ENCODE results near the gene TMED1.
"Not testable (repeated sequence)": the region's sequence is repeated elsewhere in the genome, so short reads cannot be mapped to it uniquely, and the experiment has no call there.

The TMED1 gene

DNA sequence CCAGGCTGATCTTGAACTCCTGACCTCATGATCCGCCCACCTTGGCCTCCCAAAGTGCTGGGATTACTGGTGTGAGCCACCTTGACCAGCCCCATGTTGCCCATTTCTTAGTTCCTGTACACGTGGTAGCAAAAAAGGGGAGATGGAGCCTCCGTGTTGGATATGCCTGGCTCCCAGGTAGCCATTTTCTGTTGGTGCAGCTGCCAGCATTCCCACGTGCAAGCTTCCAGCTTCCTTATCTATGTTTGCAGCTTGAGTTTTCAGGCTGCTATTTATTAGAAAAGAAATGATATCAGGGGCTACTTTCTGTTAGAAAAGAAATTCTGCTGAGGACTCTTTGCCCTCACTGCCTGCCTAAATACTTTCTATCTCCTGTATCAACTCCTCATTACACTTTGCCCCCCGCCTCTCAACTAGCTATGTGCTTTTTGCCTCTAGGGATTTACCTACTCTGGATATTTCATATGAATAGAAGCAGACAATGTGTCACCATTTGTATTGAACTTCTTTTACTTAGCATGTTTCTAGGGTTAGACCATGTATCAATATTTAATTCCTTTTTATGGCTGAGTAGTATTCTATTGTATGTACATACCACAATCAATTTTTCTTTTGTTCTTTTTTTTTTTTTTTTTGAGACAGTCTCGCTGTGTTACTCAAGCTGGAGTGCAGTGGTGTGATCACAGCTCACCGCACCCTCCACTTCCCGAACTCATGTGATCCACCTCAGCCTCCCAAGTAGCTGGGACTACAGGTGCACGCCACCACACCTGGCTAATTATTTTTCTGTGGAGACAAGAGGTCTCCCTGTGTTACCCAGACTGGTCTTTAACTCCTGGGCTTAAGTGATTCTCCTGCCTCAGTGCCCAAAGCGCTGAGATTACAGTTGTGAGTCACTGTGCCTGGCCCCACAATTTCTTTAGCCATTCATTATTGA is 3.4 kb upstream of the TMED1 start:
- no peaks in the 10 kb centered on the region for H3K27me3 ChIP-seq (replicated peaks in 2 of 5; ENCODE audit: control insufficient read depth in 4 of 5, insufficient read depth in 5 of 5, low read length in 4 of 5)
- peak in 2 of 3 donors; percentile 19 to 53 for DNase-seq
- H3K9me3 ChIP-seq (ENCODE audit: control extremely low read depth in 1 of 5, control insufficient read depth in 4 of 5, insufficient read depth in 2 of 5, low read depth in 1 of 5, low read length in 4 of 5), result peaks cover 0 to 3% (median 0%) of the 10 kb centered on the region in 5 experiments
- H3K36me3 ChIP-seq (ENCODE audit: control insufficient read depth in 4 of 4, insufficient read depth in 4 of 4, low read length in 3 of 4), result peaks cover 0 to 6% (median 0%) of the 10 kb centered on the region in 4 experiments
- ChIA-PET POLR2A (no interaction called here), CTCF (interaction anchor here (0.8 to 1.4 kb wide), 7 partner anchors 11 to 124 kb away, joined by 3 to 5 read pairs (median 3); no protein-coding TSS in a partner anchor)
- no peak overlapping the region for H3K27ac ChIP-seq (ENCODE audit: insufficient read depth in 1 of 2, low read depth in 1 of 2, low read length in 2 of 2, poor library complexity in 1 of 2, severe bottlenecking in 2 of 2)
- H3K4me1 ChIP-seq (ENCODE audit: control extremely low read depth in 1 of 4, control insufficient read depth in 4 of 4, insufficient read depth in 4 of 4, low read length in 3 of 4), result peaks cover 0 to 15% (median 14%) of the 10 kb centered on the region in 4 experiments
- WGBS (ENCODE audit: insufficient coverage), result 70% methylated on average over 8 of the region's 10 CpGs
- no peak overlapping the region for H3K4me3 ChIP-seq (ENCODE audit: control insufficient read depth in 1 of 7, extremely low read depth in 1 of 7, insufficient read depth in 4 of 7, low read depth in 2 of 7, low read length in 6 of 7)

DNA sequence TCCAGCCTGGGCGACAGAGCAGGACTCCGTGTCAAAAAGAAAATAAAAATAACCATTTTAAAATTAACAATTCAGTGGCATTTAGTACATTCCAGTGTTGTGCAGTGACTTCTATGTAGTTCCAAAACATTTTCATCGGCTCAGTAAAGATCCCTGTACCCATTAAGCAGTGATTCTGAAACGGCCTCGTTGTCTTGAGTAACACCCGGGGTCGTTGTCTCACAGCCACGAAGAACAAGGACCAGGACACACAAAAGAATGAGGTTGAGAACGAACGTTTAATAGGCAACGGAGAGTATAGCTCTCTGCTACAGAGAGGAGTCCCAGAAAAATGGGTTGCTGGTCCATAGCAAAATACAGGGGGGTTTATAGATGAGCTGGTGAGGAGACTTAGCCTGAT is 2.4 kb upstream of the TMED1 start:
- H3K36me3 ChIP-seq (ENCODE audit: control insufficient read depth in 4 of 4, insufficient read depth in 4 of 4, low read length in 3 of 4), result peaks cover 0 to 11% (median 4%) of the 10 kb centered on the region in 4 experiments
- H3K9me3 ChIP-seq (ENCODE audit: control extremely low read depth in 1 of 5, control insufficient read depth in 4 of 5, insufficient read depth in 2 of 5, low read depth in 1 of 5, low read length in 4 of 5), result peaks cover 0 to 3% (median 0%) of the 10 kb centered on the region in 5 experiments
- WGBS (ENCODE audit: insufficient coverage), result 98% methylated on average over 11 of the region's 11 CpGs
- DNase-seq, result no peak
- H3K27me3 ChIP-seq (replicated peaks in 2 of 5; ENCODE audit: control insufficient read depth in 4 of 5, insufficient read depth in 5 of 5, low read length in 4 of 5), result no peaks in the 10 kb centered on the region
- ChIA-PET POLR2A (no interaction called here), CTCF (interaction anchor here (0.6 to 1.9 kb wide), 6 partner anchors 8 to 28 kb away, joined by 3 to 6 read pairs (median 4); no protein-coding TSS in a partner anchor)
- H3K4me3 ChIP-seq (ENCODE audit: control insufficient read depth in 1 of 7, extremely low read depth in 1 of 7, insufficient read depth in 4 of 7, low read depth in 2 of 7, low read length in 6 of 7), result no peak overlapping the region
- peaks cover 0 to 15% (median 14%) of the 10 kb centered on the region in 4 experiments for H3K4me1 ChIP-seq (ENCODE audit: control extremely low read depth in 1 of 4, control insufficient read depth in 4 of 4, insufficient read depth in 4 of 4, low read length in 3 of 4)
- H3K27ac ChIP-seq (ENCODE audit: insufficient read depth in 1 of 2, low read depth in 1 of 2, low read length in 2 of 2, poor library complexity in 1 of 2, severe bottlenecking in 2 of 2), result no peak overlapping the region

DNA sequence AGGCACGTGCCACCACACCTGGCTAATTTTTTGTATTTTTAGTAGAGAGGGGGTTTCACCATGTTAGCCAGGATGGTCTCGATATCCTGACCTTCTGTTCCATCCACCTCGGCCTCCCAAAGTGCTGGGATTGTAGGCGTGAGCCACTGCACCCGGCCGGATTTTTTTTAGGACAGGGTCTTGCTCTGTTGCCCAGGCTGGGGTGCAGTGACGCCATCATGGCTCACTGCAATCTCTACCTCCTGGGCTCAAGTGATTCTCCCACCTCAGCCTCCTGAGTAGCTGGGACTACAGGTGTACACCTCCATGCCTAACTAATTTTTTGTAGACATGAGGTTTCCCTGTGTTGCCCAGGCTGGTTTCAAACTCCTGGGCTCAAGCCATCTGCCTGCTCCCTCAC is 1.6 kb upstream of the TMED1 start:
- H3K27me3 ChIP-seq (replicated peaks in 2 of 5; ENCODE audit: control insufficient read depth in 4 of 5, insufficient read depth in 5 of 5, low read length in 4 of 5); POLR2A ChIA-PET; H3K27ac ChIP-seq (ENCODE audit: insufficient read depth in 1 of 2, low read depth in 1 of 2, low read length in 2 of 2, poor library complexity in 1 of 2, severe bottlenecking in 2 of 2); H3K4me3 ChIP-seq (ENCODE audit: control insufficient read depth in 1 of 7, extremely low read depth in 1 of 7, insufficient read depth in 4 of 7, low read depth in 2 of 7, low read length in 6 of 7); H3K9me3 ChIP-seq (ENCODE audit: control extremely low read depth in 1 of 5, control insufficient read depth in 4 of 5, insufficient read depth in 2 of 5, low read depth in 1 of 5, low read length in 4 of 5); DNase-seq: not testable (repeated sequence)
- Histone ChIP-seq H3K4me1 (ENCODE audit: control extremely low read depth in 1 of 4, control insufficient read depth in 4 of 4, insufficient read depth in 4 of 4, low read length in 3 of 4) (peaks cover 0 to 15% (median 14%) of the 10 kb centered on the region in 4 experiments), H3K36me3 (ENCODE audit: control insufficient read depth in 4 of 4, insufficient read depth in 4 of 4, low read length in 3 of 4) (peaks cover 6 to 18% (median 9%) of the 10 kb centered on the region in 4 experiments)
- CTCF ChIA-PET, result interaction anchor here (0.6 to 2.8 kb wide), 6 partner anchors 8 to 120 kb away, joined by 3 to 18 read pairs (median 4); partner anchors contain the start of gene DNM2
- WGBS (ENCODE audit: insufficient coverage), result 97% methylated on average over 6 of the region's 7 CpGs

DNA sequence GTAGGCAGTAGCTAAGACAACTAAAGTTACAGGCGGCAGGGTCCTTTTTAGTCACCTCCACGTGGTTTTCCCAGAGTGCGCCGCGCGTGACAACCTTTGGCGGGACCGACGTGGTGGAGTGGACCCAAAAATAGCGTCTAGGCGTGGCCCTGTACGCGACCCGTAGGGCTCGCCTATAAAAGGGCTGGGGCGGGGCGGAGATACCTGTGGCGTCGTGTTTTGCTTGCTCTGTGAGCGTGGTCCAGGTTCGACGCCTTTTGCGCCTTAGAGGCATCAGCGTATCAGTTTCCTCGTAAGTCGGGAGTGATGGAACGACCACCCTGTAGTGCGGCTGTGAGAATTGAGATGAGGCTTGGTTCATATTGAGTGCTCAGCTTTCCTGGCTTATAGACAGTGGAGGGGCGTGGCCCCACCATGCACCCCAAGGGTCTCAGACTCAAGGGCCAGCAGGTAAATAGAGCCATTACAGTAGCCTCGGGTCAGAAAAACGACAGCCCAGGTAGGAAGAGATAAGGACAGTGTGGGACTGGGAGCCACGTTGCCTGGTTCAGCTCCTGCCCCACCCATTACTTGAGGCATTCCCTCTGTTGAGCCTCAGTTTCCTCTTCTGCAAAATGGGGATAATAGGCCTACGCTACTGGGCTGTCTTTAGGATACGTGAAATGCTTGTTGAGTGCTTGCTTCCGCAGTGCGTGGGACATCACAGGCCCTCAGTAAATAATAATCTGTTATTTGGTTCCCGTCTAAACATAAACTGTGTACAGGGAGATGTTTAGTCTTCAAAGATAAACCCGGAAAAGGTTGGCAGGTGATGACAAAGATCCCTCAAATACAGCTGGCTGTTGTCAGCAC is 693 bp upstream of the TMED1 start:
- Histone ChIP-seq H3K36me3 (ENCODE audit: control insufficient read depth in 4 of 4, insufficient read depth in 4 of 4, low read length in 3 of 4) (peaks cover 8 to 28% (median 16%) of the 10 kb centered on the region in 4 experiments), H3K27ac (ENCODE audit: insufficient read depth in 1 of 2, low read depth in 1 of 2, low read length in 2 of 2, poor library complexity in 1 of 2, severe bottlenecking in 2 of 2) (peak overlapping the region; percentile 99 to 100), H3K9me3 (ENCODE audit: control extremely low read depth in 1 of 5, control insufficient read depth in 4 of 5, insufficient read depth in 2 of 5, low read depth in 1 of 5, low read length in 4 of 5) (peaks cover 0 to 3% (median 0%) of the 10 kb centered on the region in 5 experiments), H3K27me3 (replicated peaks in 2 of 5; ENCODE audit: control insufficient read depth in 4 of 5, insufficient read depth in 5 of 5, low read length in 4 of 5) (no peaks in the 10 kb centered on the region), H3K4me3 (ENCODE audit: control insufficient read depth in 1 of 7, extremely low read depth in 1 of 7, insufficient read depth in 4 of 7, low read depth in 2 of 7, low read length in 6 of 7) (peak overlapping the region in 6 of 7 experiments; percentile 74 to 90 (median 80)), H3K4me1 (ENCODE audit: control extremely low read depth in 1 of 4, control insufficient read depth in 4 of 4, insufficient read depth in 4 of 4, low read length in 3 of 4) (peaks cover 0 to 15% (median 14%) of the 10 kb centered on the region in 4 experiments)
- peak; percentile 87 to 94 (median 93) for DNase-seq
- ChIA-PET CTCF (interaction anchor here (0.7 to 2.8 kb wide), 13 partner anchors 9 to 136 kb away, joined by 3 to 18 read pairs (median 5); partner anchors contain the start of genes DNM2 and QTRT1), POLR2A (interaction anchor here (1.0 to 1.4 kb wide), 3 partner anchors 35 to 413 kb away, joined by 3 to 8 read pairs (median 4); partner anchors contain the start of genes CARM1 and DNM2)
- WGBS (ENCODE audit: insufficient coverage), result 34% methylated on average over 23 of the region's 38 CpGs

DNA sequence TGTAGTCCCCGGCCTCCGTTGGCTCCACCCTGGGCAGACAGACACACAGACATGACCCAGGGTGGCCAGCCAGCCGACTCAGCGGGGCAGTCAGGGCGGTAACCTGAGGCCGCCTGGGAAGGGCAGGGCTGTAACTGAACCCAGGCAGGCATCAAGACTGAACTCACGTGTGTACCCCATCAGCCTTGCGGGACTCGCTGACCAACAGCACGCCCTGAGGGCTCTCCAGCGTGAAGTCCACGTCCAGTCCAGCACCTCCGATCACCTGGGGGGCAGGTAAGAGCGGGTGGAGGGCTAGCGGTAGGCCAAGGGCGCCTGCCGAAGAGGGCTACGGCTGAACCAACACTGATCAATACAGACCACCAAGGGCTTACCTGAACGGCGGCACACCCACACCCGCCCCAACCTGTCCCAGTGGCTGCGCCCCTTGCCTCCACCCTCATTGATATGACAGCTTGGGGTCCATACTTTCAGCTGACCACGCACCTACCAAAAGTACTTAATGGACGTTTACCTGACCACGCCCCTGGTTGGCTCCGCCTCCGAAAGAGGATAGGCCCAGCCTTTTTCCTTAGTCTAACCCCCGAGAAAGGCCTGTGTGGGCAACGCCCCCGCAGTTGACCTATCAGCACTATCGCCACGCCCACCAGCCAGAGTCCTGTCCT is 791 bp downstream of the TMED1 start:
- POLR2A ChIA-PET, result interaction anchor here (0.7 to 1.4 kb wide), 3 partner anchors 12 to 133 kb away, joined by 4 to 8 read pairs (median 4); partner anchors contain the start of gene DNM2
- no peak for DNase-seq
- CTCF ChIA-PET, result interaction anchor here (0.8 to 2.8 kb wide), 9 partner anchors 8 to 135 kb away, joined by 3 to 18 read pairs (median 5); partner anchors contain the start of gene QTRT1
- Histone ChIP-seq H3K4me3 (ENCODE audit: control insufficient read depth in 1 of 7, extremely low read depth in 1 of 7, insufficient read depth in 4 of 7, low read depth in 2 of 7, low read length in 6 of 7) (peak overlapping the region in 5 of 7 experiments; percentile 34 to 90 (median 82)), H3K36me3 (ENCODE audit: control insufficient read depth in 4 of 4, insufficient read depth in 4 of 4, low read length in 3 of 4) (peaks cover 9 to 42% (median 24%) of the 10 kb centered on the region in 4 experiments), H3K4me1 (ENCODE audit: control extremely low read depth in 1 of 4, control insufficient read depth in 4 of 4, insufficient read depth in 4 of 4, low read length in 3 of 4) (peaks cover 0 to 15% (median 14%) of the 10 kb centered on the region in 4 experiments), H3K9me3 (ENCODE audit: control extremely low read depth in 1 of 5, control insufficient read depth in 4 of 5, insufficient read depth in 2 of 5, low read depth in 1 of 5, low read length in 4 of 5) (peaks cover 0 to 3% (median 0%) of the 10 kb centered on the region in 5 experiments), H3K27ac (ENCODE audit: insufficient read depth in 1 of 2, low read depth in 1 of 2, low read length in 2 of 2, poor library complexity in 1 of 2, severe bottlenecking in 2 of 2) (peak overlapping the region in 1 of 2 experiments; percentile 100), H3K27me3 (replicated peaks in 2 of 5; ENCODE audit: control insufficient read depth in 4 of 5, insufficient read depth in 5 of 5, low read length in 4 of 5) (no peaks in the 10 kb centered on the region)
- WGBS (ENCODE audit: insufficient coverage), result 84% methylated on average over 20 of the region's 32 CpGs

DNA sequence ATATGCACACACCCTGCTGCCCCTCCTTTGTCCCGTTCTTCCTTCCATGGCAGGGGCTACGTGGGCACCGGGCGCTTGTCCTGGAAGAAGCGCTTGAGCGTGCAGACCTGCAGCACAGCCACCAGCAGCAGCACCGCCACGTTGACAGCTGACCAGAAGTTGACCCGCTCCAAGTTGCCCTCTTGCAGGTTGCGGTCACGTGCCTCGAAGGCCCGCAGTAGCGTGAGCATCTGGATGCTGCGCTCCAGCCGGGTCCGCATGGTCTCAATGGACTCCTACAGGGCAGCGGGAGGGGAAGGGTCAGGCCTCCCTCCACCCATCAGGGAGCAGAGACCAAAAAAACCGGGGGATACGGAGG is 3.1 kb downstream of the TMED1 start:
- Histone ChIP-seq H3K36me3 (ENCODE audit: control insufficient read depth in 4 of 4, insufficient read depth in 4 of 4, low read length in 3 of 4) (peaks cover 13 to 56% (median 35%) of the 10 kb centered on the region in 4 experiments), H3K27ac (ENCODE audit: insufficient read depth in 1 of 2, low read depth in 1 of 2, low read length in 2 of 2, poor library complexity in 1 of 2, severe bottlenecking in 2 of 2) (no peak overlapping the region), H3K27me3 (replicated peaks in 2 of 5; ENCODE audit: control insufficient read depth in 4 of 5, insufficient read depth in 5 of 5, low read length in 4 of 5) (no peaks in the 10 kb centered on the region), H3K4me1 (ENCODE audit: control extremely low read depth in 1 of 4, control insufficient read depth in 4 of 4, insufficient read depth in 4 of 4, low read length in 3 of 4) (peaks cover 0 to 15% (median 14%) of the 10 kb centered on the region in 4 experiments), H3K9me3 (ENCODE audit: control extremely low read depth in 1 of 5, control insufficient read depth in 4 of 5, insufficient read depth in 2 of 5, low read depth in 1 of 5, low read length in 4 of 5) (peaks cover 0 to 3% (median 0%) of the 10 kb centered on the region in 5 experiments), H3K4me3 (ENCODE audit: control insufficient read depth in 1 of 7, extremely low read depth in 1 of 7, insufficient read depth in 4 of 7, low read depth in 2 of 7, low read length in 6 of 7) (no peak overlapping the region)
- DNase-seq, result no peak
- ChIA-PET CTCF (interaction anchor here (0.6 to 1.3 kb wide), 3 partner anchors 31 to 220 kb away, joined by 3 read pairs; no protein-coding TSS in a partner anchor), POLR2A (no interaction called here)
- WGBS (ENCODE audit: insufficient coverage), result 92% methylated on average over 20 of the region's 20 CpGs
